Measurements from ENCODE around the gene CMTR1. TPM values are rescaled to one million over a fixed set of nuclear protein-coding genes. Genes with fewer than 3 reads are reported as not detected.

The CMTR1 gene
- total RNA-seq, 1 experiment from 2014 or later: 34.8 TPM

DNA sequence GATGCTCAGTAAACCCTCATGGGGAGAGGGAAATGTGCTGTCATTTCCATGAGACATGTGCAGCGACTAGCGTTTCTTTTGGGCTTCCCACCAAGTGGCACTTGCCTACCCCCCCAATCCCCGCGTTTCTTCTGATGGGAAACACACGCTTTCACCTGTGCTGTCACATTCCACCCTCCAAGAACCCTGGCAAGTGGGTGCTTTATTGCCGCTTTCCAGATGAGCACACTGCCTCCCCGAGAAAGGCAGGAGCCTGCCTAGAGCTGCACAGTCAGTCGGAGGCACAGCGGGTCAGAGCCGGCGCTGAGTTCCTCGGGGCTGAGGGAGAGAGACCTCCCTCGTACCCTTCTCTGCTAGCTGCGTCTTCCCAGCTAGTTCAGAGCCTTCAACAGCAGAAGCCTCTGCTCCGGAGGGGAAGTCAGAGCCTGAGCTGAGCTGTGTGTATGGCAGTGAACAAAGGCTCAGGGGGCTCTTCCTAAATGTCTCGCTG is 78.9 kb downstream of the CMTR1 start:
- no peak overlapping the region for H2BK5ac ChIP-seq (ENCODE audit: insufficient read length, low read length)
- TF ChIP-seq, protein P1, sequence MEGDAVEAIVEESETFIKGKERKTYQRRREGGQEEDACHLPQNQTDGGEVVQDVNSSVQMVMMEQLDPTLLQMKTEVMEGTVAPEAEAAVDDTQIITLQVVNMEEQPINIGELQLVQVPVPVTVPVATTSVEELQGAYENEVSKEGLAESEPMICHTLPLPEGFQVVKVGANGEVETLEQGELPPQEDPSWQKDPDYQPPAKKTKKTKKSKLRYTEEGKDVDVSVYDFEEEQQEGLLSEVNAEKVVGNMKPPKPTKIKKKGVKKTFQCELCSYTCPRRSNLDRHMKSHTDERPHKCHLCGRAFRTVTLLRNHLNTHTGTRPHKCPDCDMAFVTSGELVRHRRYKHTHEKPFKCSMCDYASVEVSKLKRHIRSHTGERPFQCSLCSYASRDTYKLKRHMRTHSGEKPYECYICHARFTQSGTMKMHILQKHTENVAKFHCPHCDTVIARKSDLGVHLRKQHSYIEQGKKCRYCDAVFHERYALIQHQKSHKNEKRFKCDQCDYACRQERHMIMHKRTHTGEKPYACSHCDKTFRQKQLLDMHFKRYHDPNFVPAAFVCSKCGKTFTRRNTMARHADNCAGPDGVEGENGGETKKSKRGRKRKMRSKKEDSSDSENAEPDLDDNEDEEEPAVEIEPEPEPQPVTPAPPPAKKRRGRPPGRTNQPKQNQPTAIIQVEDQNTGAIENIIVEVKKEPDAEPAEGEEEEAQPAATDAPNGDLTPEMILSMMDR (conservative IDR thresholded peaks at IDR 0.05): no peak
- H2BK15ac ChIP-seq (ENCODE audit: low read depth, low read length): no peak overlapping the region
- H4K5ac ChIP-seq (ENCODE audit: insufficient read length, low read depth, low read length): no peak overlapping the region
- H3K4ac ChIP-seq (ENCODE audit: low read depth, low read length): no peak overlapping the region
- peaks cover 6% of the 10 kb centered on the region; the same call in 1 of the 2 replicates for H3K27me3 ChIP-seq (ENCODE audit: insufficient read depth, low read length)
- H3K79me2 ChIP-seq (ENCODE audit: insufficient read depth, low read length): no peaks in the 10 kb centered on the region
- H3K9me3 ChIP-seq (ENCODE audit: control insufficient read depth, low read depth, low read length): no peaks in the 10 kb centered on the region
- no peak overlapping the region for H2AK5ac ChIP-seq (ENCODE audit: insufficient read length, low read length)
- peak overlapping the region; percentile 46 for H3K4me2 ChIP-seq (ENCODE audit: insufficient read depth, insufficient read length, low read length)
- no peak for DNase-seq
- no peak overlapping the region for H3T11ph ChIP-seq (ENCODE audit: low read length)
- H2AFZ ChIP-seq (ENCODE audit: low read length): no peak overlapping the region
- WGBS (ENCODE audit: extremely low coverage, insufficient read length, low lambda C conversion rate): no CpG with 5 or more reads among the region's 16 CpGs
- no peak overlapping the region for H2BK20ac ChIP-seq (ENCODE audit: low read depth, low read length, poor library complexity, severe bottlenecking)
- H4K20me1 ChIP-seq (ENCODE audit: control insufficient read depth, insufficient read depth, insufficient read length): no peaks in the 10 kb centered on the region
- H3K9ac ChIP-seq (ENCODE audit: extremely low read depth, insufficient read length, low read length): no peak overlapping the region
- peaks cover 55 to 82% of the 10 kb centered on the region in 2 experiments for H3K4me1 Mint-ChIP-seq
- H4K8ac ChIP-seq (replicated peaks; ENCODE audit: insufficient read length, low read depth, low read length): no peak overlapping the region
- H3K27ac Mint-ChIP-seq: no peak overlapping the region
- no peak overlapping the region for H3K27ac ChIP-seq (ENCODE audit: insufficient read length, low read depth, low read length)
- peak overlapping the region; percentile 54; the same call in 1 of the 2 replicates for H3K14ac ChIP-seq (ENCODE audit: insufficient read depth, low read length)
- no peak overlapping the region for H4K91ac ChIP-seq (ENCODE audit: insufficient read length, low read depth, low read length)
- H3K23me2 ChIP-seq (ENCODE audit: insufficient read length, low read depth, low read length, poor library complexity, severe bottlenecking): peaks cover 9% of the 10 kb centered on the region
- H3K18ac ChIP-seq (ENCODE audit: insufficient read length, low read depth, low read length): no peak overlapping the region
- no peaks in the 10 kb centered on the region for H3K79me1 ChIP-seq (ENCODE audit: insufficient read depth, low read depth, low read length, poor library complexity, severe bottlenecking)
- no peak overlapping the region for H3K23ac ChIP-seq (ENCODE audit: insufficient read length, low read depth, low read length)
- peaks cover 0 to 5% (median 0%) of the 10 kb centered on the region in 3 experiments; a peak in 3 of 7 replicates for H3K36me3 Mint-ChIP-seq (ENCODE audit: insufficient read depth in 1 of 3, low read depth in 3 of 3)
- peaks cover 14% of the 10 kb centered on the region; the same call in 1 of the 2 replicates for H3K4me1 ChIP-seq (ENCODE audit: insufficient read depth, low read length)
- peaks cover 41% of the 10 kb centered on the region for H3K27me3 Mint-ChIP-seq (ENCODE audit: low read depth)
- H2BK12ac ChIP-seq (ENCODE audit: insufficient read length, low read depth, low read length): no peak overlapping the region
- no peak overlapping the region for H3K56ac ChIP-seq (ENCODE audit: insufficient read length, low read depth, low read length)
- no peaks in the 10 kb centered on the region; a peak in 2 of 5 replicates for H3K9me3 Mint-ChIP-seq
- peak overlapping the region in 1 of 2 experiments; percentile 63; a peak in 3 of 5 replicates for H3K4me3 Mint-ChIP-seq
- H2BK120ac ChIP-seq (ENCODE audit: low read depth, low read length, poor library complexity, severe bottlenecking): no peak overlapping the region

All from H9 (cell line).